HepG2 (cell line): ENCODE measurements around the gene GALNT5. TPM values are rescaled to one million over a fixed set of nuclear protein-coding genes. Genes with fewer than 3 reads are reported as not detected.

Source experiments
- ATAC-seq: fragments of 200-7000 bp; cut with Tn5 transposase; 3 replicates; pipeline ENCODE4 v1.9.1; 2020; ENCODE audit warnings: mild to moderate bottlenecking, moderate library complexity
- BruUV-seq: library from RNA; stranded (reverse); fragments of 400-500 nt; replicated peaks from 2 replicates; lab custom pipeline; 2021; lab: Mats Ljungman, UMichigan
- CTCF ChIA-PET: fragments of 300-600 bp; formaldehyde crosslinking; extraction: SDS; loops from one replicate; lab custom pipeline; 2021; ENCODE audit warnings: low total read pairs, inconsistent platforms, low intra/inter-chr PET ratio; lab: Yijun Ruan, JAX
- POLR2A ChIA-PET: fragments of 350-600 bp; sonication (Branson Sonifier 250); formaldehyde crosslinking; loops from one replicate; lab custom pipeline; 2020; ENCODE audit warnings: antibody characterized with exemption, inconsistent platforms; lab: Yijun Ruan, JAX
- DNase-seq: peaks from one replicate; pipeline ENCODE4 v3.0.0-alpha.2; 2015; ENCODE audit warnings: low spot score
- FAIRE-seq: peaks from 3 replicates; lab custom pipeline; 2011; peaks lifted over from hg19 to GRCh38; lab: Jason Lieb, UNC
- H2AFZ ChIP-seq: one replicate; pipeline ENCODE4 v1.6.1; 2011; ENCODE audit warnings: low read length, inconsistent platforms
- H3K27ac ChIP-seq: fragments of 300-600 bp; 3 replicates; pipeline ENCODE4 v1.8.0; 2011; ENCODE audit warnings: mixed run types, mild to moderate bottlenecking, mixed read lengths, low read length, inconsistent platforms; ENCODE audit not compliant: insufficient read depth; ENCODE audit errors: extremely low read length
- H3K27me3 ChIP-seq, 2 experiments: fragments of 200-600 bp in 1 of 2; 2 replicates in 1 of 2; 3 replicates in 1 of 2; pipeline versions ENCODE4 v1.6.0 to v1.8.0; 2011; ENCODE audit warnings: low read length in 2 of 2, mild to moderate bottlenecking in 2 of 2, moderate library complexity in 2 of 2, inconsistent platforms in 1 of 2; ENCODE audit not compliant: insufficient read depth in 2 of 2, control insufficient read depth in 1 of 2
- H3K36me3 ChIP-seq, 2 experiments: fragments of 200-600 bp in 1 of 2; replicated peaks in 1 of 2; 2 replicates in 1 of 2; 3 replicates in 1 of 2; pipeline versions ENCODE4 v1.5.1 to v1.8.0; 2011; ENCODE audit warnings: low read length in 2 of 2, inconsistent platforms in 1 of 2; ENCODE audit not compliant: insufficient read depth in 2 of 2, control insufficient read depth in 1 of 2
- H3K4me1 ChIP-seq: 2 replicates; pipeline ENCODE4 v1.5.1; 2012; ENCODE audit warnings: low read length, inconsistent platforms; ENCODE audit not compliant: insufficient read depth
- H3K4me2 ChIP-seq: 2 replicates; pipeline ENCODE4 v1.6.0; 2011; ENCODE audit warnings: low read depth, low read length, inconsistent platforms
- H3K4me3 ChIP-seq, 3 experiments: fragments of 200-600 bp in 1 of 3; sonication (generic), shearing (Covaris generic) in 1 of 3; replicated peaks in 1 of 3; 2 replicates each; pipeline ENCODE4 v1.5.1; 2011 to 2016; ENCODE audit warnings: low read length in 3 of 3, inconsistent platforms in 2 of 3, low read depth in 2 of 3, mild to moderate bottlenecking in 2 of 3, control low read depth in 1 of 3, mixed read lengths in 1 of 3; ENCODE audit not compliant: insufficient read depth in 1 of 3
- H3K79me2 ChIP-seq: one replicate; pipeline ENCODE4 v1.6.1; 2011; ENCODE audit warnings: low read length, inconsistent platforms; ENCODE audit not compliant: insufficient read depth
- H3K9ac ChIP-seq: 2 replicates; pipeline ENCODE4 v1.6.0; 2011; ENCODE audit warnings: mild to moderate bottlenecking, low read depth, low read length, inconsistent platforms; ENCODE audit not compliant: insufficient read depth
- H3K9me3 ChIP-seq: 2 replicates; pipeline ENCODE4 v1.5.1; 2012; ENCODE audit warnings: mild to moderate bottlenecking, low read length
- H4K20me1 ChIP-seq: 2 replicates; pipeline ENCODE4 v1.6.0; 2011; ENCODE audit warnings: inconsistent platforms, mild to moderate bottlenecking, low read length, moderate library complexity; ENCODE audit not compliant: insufficient read depth
- DNMT1 ChIP-seq: sonication (generic); formaldehyde crosslinking; IDR thresholded peaks from 2 replicates; pipeline ENCODE4 v1.5.1; 2020; ENCODE audit warnings: mild to moderate bottlenecking, missing genetic modification reagents
- HIVEP1 ChIP-seq: sonication (generic); formaldehyde crosslinking; IDR thresholded peaks from 2 replicates; pipeline ENCODE4 v1.4.0; 2020; ENCODE audit warnings: mild to moderate bottlenecking, missing genetic modification reagents
- MED8 ChIP-seq: sonication (generic); formaldehyde crosslinking; IDR thresholded peaks from 2 replicates; pipeline ENCODE4 v1.8.1; 2023; ENCODE audit warnings: mild to moderate bottlenecking, missing genetic modification reagents; ENCODE audit not compliant: insufficient replicate concordance
- NFAT5 ChIP-seq: sonication (generic); formaldehyde crosslinking; IDR thresholded peaks from 2 replicates; pipeline ENCODE4 v1.4.0; 2020; ENCODE audit warnings: missing genetic modification reagents
- SIX4 ChIP-seq: sonication (generic); formaldehyde crosslinking; IDR thresholded peaks from 2 replicates; pipeline ENCODE4 v1.4.0; 2020; ENCODE audit warnings: missing genetic modification reagents
- SMARCE1 ChIP-seq: fragments of 450-650 bp; IDR thresholded peaks from 2 replicates; pipeline ENCODE4 v1.6.1; 2017; ENCODE audit warnings: borderline replicate concordance
- ZNF687 ChIP-seq: sonication (generic); formaldehyde crosslinking; IDR thresholded peaks from 2 replicates; pipeline ENCODE4 v1.5.1; 2020; ENCODE audit warnings: mild to moderate bottlenecking, missing genetic modification reagents, moderate library complexity
- ZNF691 ChIP-seq: sonication (generic); formaldehyde crosslinking; IDR thresholded peaks from 2 replicates; pipeline ENCODE4 v1.4.0; 2020; ENCODE audit warnings: missing genetic modification reagents, low read depth, mild to moderate bottlenecking, borderline replicate concordance
- ZNF777 ChIP-seq: sonication (generic); formaldehyde crosslinking; IDR thresholded peaks from 2 replicates; pipeline ENCODE4 v1.4.0; 2020; ENCODE audit warnings: missing genetic modification reagents
- ZSCAN21 ChIP-seq: sonication (generic); formaldehyde crosslinking; IDR thresholded peaks from 2 replicates; pipeline ENCODE4 v1.8.0; 2022; ENCODE audit warnings: mild to moderate bottlenecking, missing genetic modification reagents, moderate library complexity, borderline replicate concordance
- WGBS: methylation state at CpG from one replicate; pipeline ENCODE4 v1.1.6; 2017; ENCODE audit warnings: low lambda C conversion rate; 5-methylcytosine and 5-hydroxymethylcytosine counted together
- in situ Hi-C: cut with HindIII; loops from 2 replicates; pipeline ENCODE4 v1.10.0; 2017; ENCODE audit warnings: low pct_unique_long_range_greater_than_20kb; ENCODE audit not compliant: extremely low pct_ligation_motif_present
- intact Hi-C: fragments of 100-400 bp; cut with micrococcal nuclease; formaldehyde crosslinking; loops from one replicate; pipeline ENCODE4 v1.10.0; 2022; ENCODE audit not compliant: unreplicated experiment
- polyA plus RNA-seq, 8 experiments: library from polyadenylated mRNA; depleted of rRNA in 3 of 8; stranded (reverse) in 7 of 8; unstranded in 1 of 8; fragments of >200 nt; fragmentation: Illumina TruSeq in 4 of 8; extraction: Trizol in 4 of 8; gene quantifications; 2 replicates each; pipeline versions ENCODE4 v1.2.1 to v1.2.3, GENCODE V29; 2011 to 2016; ENCODE audit warnings: low read depth in 4 of 8, missing spikeins in 1 of 8, mixed read lengths in 1 of 8; ENCODE audit not compliant: insufficient read depth in 1 of 8
- total RNA-seq, 5 experiments: library from RNA; depleted of rRNA; stranded (reverse); fragments of >200 nt; fragmentation: Illumina TruSeq; extraction: Trizol; gene quantifications; 2 replicates each; pipeline ENCODE4 v1.2.3, GENCODE V29; 2016; ENCODE audit warnings: low read depth in 1 of 5

GALNT5 gene
- total and polyA plus RNA-seq, 2 of the 13 experiments (the other 11 are each of a cell fraction or from before 2014, with no cell fraction given) = not detected

- peaks cover 5% of the 10 kb centered on the region; the same call in 1 of the 2 replicates for H3K4me1 ChIP-seq
- H3K27ac ChIP-seq = no peak overlapping the region
- TF ChIP-seq MED8 (no peak), HIVEP1 (CRISPR knock-in tag) (no peak), NFAT5 (CRISPR knock-in tag) (no peak), ZSCAN21 (no peak), DNMT1 (CRISPR knock-in tag) (no peak), SMARCE1 (no peak), SIX4 (CRISPR knock-in tag) (no peak), ZNF687 (no peak), ZNF691 (CRISPR knock-in tag) (no peak), ZNF777 (CRISPR knock-in tag) (no peak)
- ChIA-PET POLR2A (no interaction called here), CTCF (no interaction called here)
- H3K9me3 ChIP-seq = no peaks in the 10 kb centered on the region
- FAIRE-seq (no peak), ATAC-seq (no peak), DNase-seq (no peak)
- H3K36me3 ChIP-seq = no peaks in the 10 kb centered on the region
- BruUV-seq = no TSS peak
- 1% methylated on average over 3 of the region's 3 CpGs for WGBS
- H4K20me1 ChIP-seq = no peaks in the 10 kb centered on the region
- intact Hi-C loops (no loop called here), in situ Hi-C loops (no loop called here)
- H3K9ac ChIP-seq = no peak overlapping the region
- no peaks in the 10 kb centered on the region; a peak in 2 of 5 replicates for H3K27me3 ChIP-seq
- no peak overlapping the region for H2AFZ ChIP-seq
- H3K4me3 ChIP-seq = no peak overlapping the region
- H3K79me2 ChIP-seq = no peaks in the 10 kb centered on the region
- H3K4me2 ChIP-seq = no peak overlapping the region
These were observed 879 bp upstream of the GALNT5 start for GRCh38 chr2:157256626-157257025.
